HPDE6-E6E7 (cell line): Measurements from ENCODE around the gene GRID1.
A peak's percentile ranks its signal among the peaks of the same experiment; 100 is the strongest.

ENCODE experiments used
- DNase-seq: peaks from one replicate; pipeline ENCODE4 v3.0.0; 2011; ENCODE audit warnings: missing footprints; ENCODE audit errors: extremely low spot score

Gene GRID1

DNA sequence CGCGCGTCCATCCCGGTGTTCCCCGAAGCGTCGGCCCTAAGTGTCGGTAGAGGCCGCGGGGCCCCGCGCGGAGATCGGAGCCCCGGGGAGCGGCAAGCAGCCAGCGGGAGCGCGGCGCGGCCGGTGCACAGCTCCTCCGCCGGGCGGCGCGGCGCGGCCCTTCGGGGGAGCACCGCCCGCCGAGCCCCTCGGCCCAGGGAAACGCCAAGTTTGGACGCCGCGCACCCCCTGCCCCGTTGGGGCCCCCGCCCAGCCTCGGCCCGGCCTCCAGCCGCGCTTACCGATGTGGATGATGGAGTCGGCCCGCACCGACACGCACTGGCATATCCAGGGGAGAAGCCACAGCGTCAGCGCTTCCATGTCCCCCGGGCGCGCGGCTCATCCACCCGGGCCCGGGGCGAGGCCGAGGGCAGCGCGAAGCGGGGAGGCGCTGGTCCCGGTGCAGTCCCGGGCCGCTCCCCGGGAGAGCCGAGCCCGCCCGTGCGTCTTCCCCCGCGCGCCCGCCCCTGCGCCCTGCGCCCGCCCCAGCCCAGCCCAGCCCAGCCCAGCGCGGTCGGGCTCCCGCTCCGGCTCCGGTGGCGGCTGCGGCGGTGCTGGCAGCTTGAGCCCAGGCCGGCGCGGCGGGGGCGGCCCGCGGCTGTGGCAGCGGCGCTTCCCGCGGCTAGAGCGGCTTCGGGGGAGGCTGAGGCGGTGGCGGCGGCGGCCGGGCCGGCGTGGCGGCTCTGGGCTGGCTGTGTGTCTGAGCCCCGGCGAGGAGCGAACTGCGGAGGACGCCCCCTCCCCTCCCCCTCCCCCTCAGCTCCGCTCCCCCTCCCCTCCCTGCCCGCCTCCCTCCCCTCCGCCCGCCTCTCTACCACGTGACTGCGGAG, at the start of gene GRID1:
Gene GRID1 (minus strand): TSS at position 763 of the 869 bp plus-strand sequence.
- no peak for DNase-seq

- no peak for DNase-seq
Measured at GRCh38 chr10:86415583-86415982, 49.0 kb upstream of the GRID1 start.

DNA sequence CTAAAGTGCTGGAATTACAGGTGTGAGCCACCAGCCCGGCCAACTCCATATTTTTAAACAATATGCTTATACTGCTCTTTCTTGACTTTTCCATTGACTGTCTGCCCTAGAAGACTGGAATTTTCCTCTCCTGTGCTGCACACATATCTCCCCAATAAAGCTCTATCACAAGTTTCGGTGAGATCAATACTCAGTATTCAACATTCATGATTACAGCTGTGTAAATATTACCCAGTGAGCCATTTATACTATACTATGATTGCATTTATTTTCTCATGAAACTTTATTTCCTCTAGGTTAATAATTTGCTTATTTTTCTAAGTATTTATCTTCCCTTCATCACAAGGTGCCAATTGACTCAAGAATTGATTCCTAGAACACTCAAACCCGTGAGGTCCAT, 48.5 kb upstream of the GRID1 start:
- no peak for DNase-seq

DNA sequence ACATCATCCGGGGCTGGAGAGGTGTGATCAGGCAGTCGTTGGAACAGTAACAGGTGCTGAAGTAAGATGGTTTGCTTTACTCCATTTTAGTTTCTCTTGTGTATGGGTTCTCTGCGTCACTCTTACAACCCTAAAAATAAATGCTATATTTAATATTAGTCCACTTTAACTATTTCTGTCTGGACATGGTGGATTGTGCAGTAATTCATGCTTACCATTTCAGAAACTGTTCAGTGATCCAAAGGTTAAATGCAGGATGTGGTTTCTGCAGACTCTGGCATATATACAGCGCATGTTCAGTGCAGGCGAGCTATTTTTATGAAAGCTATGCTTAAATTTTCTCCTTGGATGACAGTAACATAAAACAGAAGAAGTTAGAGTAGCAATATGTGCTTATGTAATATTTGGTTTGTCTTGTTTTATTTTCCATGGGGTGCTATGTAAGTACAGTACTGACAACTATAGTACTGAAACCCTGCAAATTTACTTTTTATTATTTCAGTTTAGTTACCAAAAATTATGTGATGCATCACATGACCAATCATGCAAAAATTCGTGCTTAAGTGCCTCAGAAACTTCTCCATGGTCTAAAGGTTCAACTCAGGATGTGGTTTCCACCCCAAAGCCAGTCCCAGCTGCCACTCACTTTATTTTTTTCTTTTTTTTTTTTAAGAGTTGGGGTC, 46.6 kb upstream of the GRID1 start:
- no peak for DNase-seq

- DNase-seq, result no peak
Measured at GRCh38 chr10:86411852-86412560, 45.4 kb upstream of the GRID1 start.

DNA sequence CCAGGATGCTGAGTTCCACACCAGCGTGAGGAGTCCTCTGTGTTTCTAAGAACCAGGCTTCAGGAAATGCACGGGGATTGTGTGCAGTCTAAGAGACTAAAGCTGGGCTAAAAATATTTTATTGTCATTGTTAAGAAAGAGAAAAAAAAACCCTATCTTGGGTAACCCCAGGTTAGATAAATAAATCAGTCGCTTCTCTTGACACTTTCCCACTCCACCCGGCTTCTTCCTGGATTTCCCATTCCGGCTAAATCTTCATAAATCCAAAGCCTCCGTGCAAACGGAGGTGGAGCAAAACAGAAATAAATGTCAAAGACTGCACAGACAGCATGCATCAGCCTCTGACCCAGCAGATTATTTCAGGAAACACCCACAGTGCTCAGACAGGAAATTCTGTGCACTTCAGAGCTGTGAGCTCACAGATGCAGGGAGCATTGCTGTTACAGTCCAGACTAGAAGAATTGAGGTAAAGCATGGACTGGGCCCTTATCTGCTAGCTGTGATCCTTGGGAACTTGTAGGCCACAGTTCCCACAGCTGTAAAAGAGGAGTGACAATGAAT, 44.8 kb upstream of the GRID1 start:
- no peak for DNase-seq

- no peak for DNase-seq
Measured at GRCh38 chr10:86410542-86411124, 44.0 kb upstream of the GRID1 start.

GRCh38 chr10:86409183-86409582, 42.6 kb upstream of the GRID1 start:
- no peak for DNase-seq

DNA sequence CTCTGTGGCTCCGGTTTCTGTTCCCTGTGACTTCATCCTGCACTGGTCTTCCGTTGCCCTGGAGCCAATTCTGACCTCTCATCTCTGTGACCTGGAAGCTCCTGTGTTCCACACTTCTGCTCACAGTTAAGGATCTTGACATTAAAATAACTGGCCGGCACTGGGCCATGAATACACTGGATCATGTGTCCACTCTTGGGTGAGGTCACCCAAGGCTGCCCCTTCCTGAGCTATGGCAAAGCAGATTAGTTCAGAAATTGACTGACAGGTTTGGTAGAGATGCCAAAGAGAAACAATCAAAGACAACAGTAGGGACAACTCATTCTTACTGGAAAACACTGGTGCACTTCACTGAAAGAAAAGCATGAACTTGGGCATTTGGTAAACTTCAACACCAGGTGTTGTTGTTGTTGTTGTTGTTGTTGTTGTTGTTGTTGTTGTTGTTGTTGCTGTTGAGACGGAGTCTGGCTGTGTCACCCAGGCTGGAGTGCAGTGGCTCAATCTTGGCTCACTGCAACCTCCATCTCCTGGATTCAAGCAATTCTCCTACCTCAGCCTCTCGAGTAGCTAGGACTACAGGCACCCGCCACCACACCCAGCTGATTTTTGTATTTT, 36.7 kb upstream of the GRID1 start:
- DNase-seq, result no peak

DNA sequence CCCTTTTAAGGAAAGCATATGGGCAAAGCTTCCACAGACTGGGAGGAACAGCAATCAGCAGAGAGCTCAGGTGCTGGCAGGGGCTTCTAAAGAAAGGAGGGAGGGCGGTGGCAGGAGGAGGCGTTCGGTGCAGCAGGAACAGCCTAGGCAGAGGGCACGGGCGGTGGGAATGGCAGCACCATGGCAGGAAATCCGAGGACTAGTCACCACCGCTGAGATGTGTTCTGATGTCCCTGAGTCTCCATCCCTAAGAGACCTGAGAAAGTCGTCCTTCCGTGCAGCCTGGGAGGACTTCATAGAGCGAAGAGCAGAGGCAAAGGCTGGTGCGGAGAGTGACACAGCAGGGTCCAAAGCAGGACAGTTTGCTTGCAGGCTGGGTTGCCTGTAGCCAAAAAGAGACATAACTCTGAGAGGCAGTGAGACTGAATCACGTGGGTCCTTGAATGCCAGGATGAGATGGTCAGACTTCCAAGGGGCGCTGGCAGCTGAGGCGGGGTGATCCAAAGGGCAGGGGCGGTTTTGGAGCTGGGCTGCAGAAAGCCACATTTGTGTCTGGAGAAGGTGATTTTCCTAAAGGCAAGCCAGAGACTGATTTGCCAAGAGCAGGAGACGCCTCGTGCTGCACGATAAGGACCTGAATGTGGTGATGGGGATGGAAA, 35.8 kb upstream of the GRID1 start:
- no peak for DNase-seq

DNA sequence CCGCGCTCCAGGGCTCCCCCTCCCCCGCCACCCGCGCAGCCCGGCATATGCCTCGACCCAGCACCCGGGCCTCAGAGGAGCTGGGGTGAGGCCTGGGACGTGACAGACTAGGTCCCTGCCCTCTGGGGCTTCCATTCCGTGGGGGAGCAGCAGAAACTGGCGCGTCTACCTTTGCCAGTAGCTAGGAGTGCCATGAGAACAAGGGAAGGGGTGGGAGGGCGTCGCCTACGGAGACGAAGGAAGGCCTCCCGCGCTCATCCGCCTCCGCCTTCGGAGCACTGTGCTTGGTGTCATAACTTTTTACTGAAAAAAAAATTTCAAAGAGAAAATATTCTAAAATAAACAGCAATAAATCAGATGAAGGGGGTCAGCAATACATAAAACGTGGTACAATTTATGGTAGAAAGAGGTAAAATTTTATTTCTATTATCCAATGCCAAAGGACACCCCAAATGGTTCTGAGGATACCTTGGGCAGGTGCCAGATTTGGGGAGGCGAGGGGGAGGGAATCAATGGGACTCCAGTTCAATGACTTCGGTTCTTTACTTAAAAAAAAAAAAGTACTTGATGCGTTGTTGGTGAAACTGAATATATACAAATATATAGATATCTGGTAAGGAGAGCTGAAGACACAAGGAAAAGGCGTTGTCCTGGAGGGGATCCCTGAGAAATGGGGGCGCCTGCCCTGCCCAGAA, 35.1 kb upstream of the GRID1 start:
- peak; percentile 33 for DNase-seq

- DNase-seq, result peak; percentile 43
Measured at GRCh38 chr10:86400705-86401587, 34.4 kb upstream of the GRID1 start.

GRCh38 chr10:86399879-86400704, 33.5 kb upstream of the GRID1 start:
- peak; percentile 94 for DNase-seq

GRCh38 chr10:86399514-86399878, 32.9 kb upstream of the GRID1 start:
- no peak for DNase-seq

DNA sequence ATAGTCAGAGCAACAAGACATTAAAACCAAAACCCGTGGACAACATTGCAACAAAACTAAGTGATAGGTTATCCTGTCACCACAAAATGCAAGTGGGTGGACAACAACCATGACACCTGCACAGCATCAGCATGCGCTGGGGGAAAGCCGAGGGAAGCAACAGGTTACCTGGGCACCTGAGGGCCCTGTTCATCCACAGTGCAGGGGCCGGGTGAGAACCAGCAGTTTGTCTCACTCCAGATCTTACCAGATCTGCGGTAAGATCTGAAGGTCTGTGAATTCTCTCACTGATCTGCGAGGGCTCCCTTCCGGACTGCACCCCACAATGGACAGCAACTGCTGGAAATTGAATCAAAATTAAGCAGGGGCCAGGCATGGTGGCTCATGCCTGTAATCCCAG, 30.5 kb upstream of the GRID1 start:
- DNase-seq, result no peak

DNA sequence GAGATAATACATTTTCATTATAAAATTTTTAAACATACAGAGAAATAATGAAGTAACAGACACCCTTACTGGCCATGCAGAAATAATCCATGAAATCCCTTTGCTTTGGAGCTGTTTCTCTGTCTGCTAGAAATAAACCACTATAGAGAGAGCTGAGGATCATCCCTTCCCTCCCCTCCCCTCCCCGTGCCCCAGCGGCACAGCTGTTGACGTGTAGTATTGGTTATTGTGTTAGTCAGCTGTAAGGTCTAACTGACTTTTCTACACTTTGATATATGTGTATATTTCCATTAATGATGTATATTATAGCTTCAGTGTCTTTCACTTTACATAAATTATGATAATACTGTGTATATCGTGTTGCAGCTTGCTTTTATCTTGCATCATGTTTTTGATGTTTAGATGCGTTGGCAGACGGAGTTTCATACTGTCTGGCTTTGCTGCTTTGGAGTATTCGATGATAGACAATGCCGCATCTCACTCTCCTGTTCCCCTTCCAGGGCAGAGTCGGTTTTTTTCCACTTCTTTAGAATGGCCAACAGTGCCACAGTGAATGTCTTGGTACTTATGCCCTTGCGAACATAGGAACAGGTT, 27.4 kb upstream of the GRID1 start:
- DNase-seq, result no peak

- no peak for DNase-seq
Measured at GRCh38 chr10:86393362-86393761, 26.8 kb upstream of the GRID1 start.

- DNase-seq, result no peak
Measured at GRCh38 chr10:86392723-86393094, 26.1 kb upstream of the GRID1 start.
